ENCODE measurements around the gene DDX52.

The DDX52 gene

GRCh38 chr17:37609170-37610040 is 33.8 kb downstream of the DDX52 start, which contains the start of gene SYNRG:
TSS of gene SYNRG (minus strand) at chr17:37609418. CDS start at chr17:37609355, 63 bp downstream.
- no peaks in the 10 kb centered on the region for H4K20me1 ChIP-seq (ENCODE audit: insufficient read depth, low read length)
- peak within 1 kb of the TSS; percentile 92 for H3K4me2 ChIP-seq (ENCODE audit: low read length)
- H3K36me3 ChIP-seq (replicated peaks; ENCODE audit: low read depth, low read length) = peaks cover 25% of the 10 kb centered on the region
- peak within 1 kb of the TSS; percentile 90 for H3K4me3 ChIP-seq (ENCODE audit: low read length)
- H2AFZ ChIP-seq (ENCODE audit: low read depth, low read length) = peak within 1 kb of the TSS; percentile 37
- peaks cover 46% of the 10 kb centered on the region for H3K79me2 ChIP-seq (ENCODE audit: low read length)
- no peak for TF ChIP-seq EZH2phosphoT487 (IDR thresholded peaks at IDR 0.05; ENCODE audit: low read depth)
- TF ChIP-seq CTCF (IDR thresholded peaks at IDR 0.05; ENCODE audit: low read depth, low read length) = peak; percentile 36
- peak within 1 kb of the TSS; percentile 64 for H3K27ac ChIP-seq (ENCODE audit: low read length)
- peak within 1 kb of the TSS; percentile 93 for H3K9ac ChIP-seq (ENCODE audit: low read length)
- no peaks in the 10 kb centered on the region for H3K27me3 ChIP-seq (ENCODE audit: low read depth, low read length)
- no peaks in the 10 kb centered on the region for H3K9me3 ChIP-seq (ENCODE audit: insufficient read depth, low read length)
- peaks cover 24% of the 10 kb centered on the region for H3K4me1 ChIP-seq (ENCODE audit: low read length)

DNA sequence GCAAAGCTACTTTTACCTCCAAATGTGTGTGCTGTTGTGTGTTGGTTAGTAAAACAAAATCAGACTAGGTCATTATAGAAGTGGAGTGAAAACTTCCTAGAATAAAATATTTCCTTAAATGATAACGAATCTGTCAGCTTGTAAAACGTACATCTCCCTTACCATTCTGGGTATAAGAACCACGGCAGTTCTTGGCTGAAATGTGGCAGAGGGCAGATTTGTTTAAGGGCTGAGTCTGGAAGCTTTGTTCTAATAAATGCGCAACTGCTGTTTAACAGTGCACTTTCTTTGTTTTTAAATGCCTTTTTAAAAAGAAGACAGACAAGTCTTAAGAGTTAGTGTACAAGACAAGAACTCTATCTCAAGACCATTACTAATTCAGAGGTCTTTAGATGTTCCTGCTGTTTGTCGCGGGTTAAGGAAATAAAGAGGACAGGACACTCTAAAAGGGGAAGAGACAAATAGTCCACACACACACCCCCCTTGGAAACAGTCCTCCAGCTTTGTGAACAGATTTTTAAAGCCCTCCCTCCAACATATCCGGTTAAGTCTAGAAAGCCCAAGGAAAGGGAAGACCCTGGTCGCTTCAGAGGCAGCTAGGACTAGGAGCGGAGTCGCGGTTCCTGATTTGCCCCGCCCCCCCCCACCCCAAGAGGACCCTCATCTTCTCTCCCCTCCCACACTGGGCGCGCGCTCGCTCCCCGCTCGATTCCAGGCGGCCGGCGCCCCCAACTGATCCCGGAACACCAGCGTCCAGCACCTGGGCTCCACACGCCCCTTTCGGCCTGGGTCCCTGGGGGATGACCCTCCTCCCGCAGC is 34.7 kb downstream of the DDX52 start:
- H3K36me3 ChIP-seq (replicated peaks; ENCODE audit: low read depth, low read length) = peaks cover 21% of the 10 kb centered on the region
- H2AFZ ChIP-seq (ENCODE audit: low read depth, low read length) = peak overlapping the region; percentile 37; the same call in 1 of the 2 replicates
- no peaks in the 10 kb centered on the region for H3K9me3 ChIP-seq (ENCODE audit: insufficient read depth, low read length)
- peak overlapping the region; percentile 90 for H3K4me3 ChIP-seq (ENCODE audit: low read length)
- peaks cover 54% of the 10 kb centered on the region for H3K79me2 ChIP-seq (ENCODE audit: low read length)
- peaks cover 24% of the 10 kb centered on the region for H3K4me1 ChIP-seq (ENCODE audit: low read length)
- H3K27ac ChIP-seq (ENCODE audit: low read length) = peak overlapping the region; percentile 64
- no peaks in the 10 kb centered on the region for H3K27me3 ChIP-seq (ENCODE audit: low read depth, low read length)
- peak overlapping the region; percentile 93 for H3K9ac ChIP-seq (ENCODE audit: low read length)
- no peak for TF ChIP-seq EZH2phosphoT487 (IDR thresholded peaks at IDR 0.05; ENCODE audit: low read depth)
- TF ChIP-seq CTCF (IDR thresholded peaks at IDR 0.05; ENCODE audit: low read depth, low read length) = no peak
- peak overlapping the region; percentile 86 for H3K4me2 ChIP-seq (ENCODE audit: low read length)
- 0 out of 2 replicates have a peak, but pooled peaks cover 1% of the 10 kb centered on the region for H4K20me1 ChIP-seq (ENCODE audit: insufficient read depth, low read length)

DNA sequence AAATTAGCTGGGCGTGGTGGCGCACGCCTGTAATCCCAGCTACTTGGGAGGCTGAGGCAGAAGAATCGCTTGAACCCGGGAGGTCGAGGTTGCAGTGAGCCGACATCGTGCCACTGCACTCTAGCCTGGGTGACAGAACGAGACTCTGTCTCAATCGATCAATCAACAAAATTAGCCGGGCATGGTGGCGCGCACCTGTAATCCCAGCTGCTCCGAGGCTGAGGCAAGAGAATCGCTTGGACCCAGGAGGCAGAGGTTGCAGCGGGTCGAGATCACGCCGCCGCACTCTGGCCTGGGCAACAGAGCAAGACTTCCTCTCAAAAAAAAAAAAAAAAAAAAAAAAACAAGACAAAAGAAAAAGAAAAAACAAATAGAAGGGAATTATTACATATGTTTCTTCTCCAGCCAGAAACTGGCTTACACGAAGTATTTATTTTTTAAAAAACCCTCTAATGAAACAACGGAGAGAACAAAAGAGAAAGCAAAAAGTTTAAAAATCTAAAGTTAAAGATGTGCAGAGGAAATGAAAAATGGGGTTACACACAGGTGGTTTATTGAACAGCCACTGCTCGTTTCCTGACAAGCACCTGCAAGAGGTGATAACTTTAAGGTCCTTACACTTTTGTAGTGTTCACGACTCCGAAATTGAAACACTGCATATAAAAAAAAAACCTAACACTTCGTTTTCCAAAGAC is 35.5 kb downstream of the DDX52 start:
- no peak for TF ChIP-seq EZH2phosphoT487 (IDR thresholded peaks at IDR 0.05; ENCODE audit: low read depth)
- no peak for TF ChIP-seq CTCF (IDR thresholded peaks at IDR 0.05; ENCODE audit: low read depth, low read length)
- Histone ChIP-seq H4K20me1 (ENCODE audit: insufficient read depth, low read length) (0 out of 2 replicates have a peak, but pooled peaks cover 2% of the 10 kb centered on the region), H3K4me2 (ENCODE audit: low read length) (peak overlapping the region; percentile 86), H3K79me2 (ENCODE audit: low read length) (peaks cover 61% of the 10 kb centered on the region), H3K4me1 (ENCODE audit: low read length) (peaks cover 24% of the 10 kb centered on the region), H3K9ac (ENCODE audit: low read length) (peak overlapping the region; percentile 93), H3K27me3 (ENCODE audit: low read depth, low read length) (no peaks in the 10 kb centered on the region), H3K36me3 (replicated peaks; ENCODE audit: low read depth, low read length) (peaks cover 21% of the 10 kb centered on the region), H3K27ac (ENCODE audit: low read length) (peak overlapping the region; percentile 64), H3K9me3 (ENCODE audit: insufficient read depth, low read length) (no peaks in the 10 kb centered on the region), H3K4me3 (ENCODE audit: low read length) (peak overlapping the region; percentile 90), H2AFZ (ENCODE audit: low read depth, low read length) (no peak overlapping the region)

Measured in OCI-LY3 (cell line).